SK-N-SH treated with all-trans-retinoic acid at 6 μM for 48 hours (cell line): ENCODE data around the gene NDUFAF2.

ENCODE experiments used
- ARNTL ChIP-seq: fragments of 450-650 bp; formaldehyde crosslinking; IDR thresholded peaks from 2 replicates; pipeline ENCODE4 v1.5.0; 2020; ENCODE audit warnings: low read depth, mild to moderate bottlenecking, moderate library complexity, borderline replicate concordance
- ESRRG ChIP-seq: fragments of 250-450 bp; sonication (Bioruptor Pico); IDR thresholded peaks from 2 replicates; pipeline ENCODE4 v1.6.1; 2021; ENCODE audit warnings: mild to moderate bottlenecking
- GLIS3 ChIP-seq: fragments of 250-450 bp; sonication (Bioruptor Pico); IDR thresholded peaks from 2 replicates; pipeline ENCODE4 v1.5.0; 2020; ENCODE audit warnings: mild to moderate bottlenecking, moderate library complexity
- OSR1 ChIP-seq: fragments of 250-450 bp; sonication (Bioruptor Pico); IDR thresholded peaks from 2 replicates; pipeline ENCODE4 v1.8.0; 2022; ENCODE audit warnings: moderate library complexity, mild to moderate bottlenecking, inconsistent platforms
- RARB ChIP-seq: fragments of 250-450 bp; sonication (Bioruptor Pico); IDR thresholded peaks from 2 replicates; pipeline ENCODE4 v1.8.0; 2021; ENCODE audit warnings: mild to moderate bottlenecking, moderate library complexity
- TOX ChIP-seq: fragments of 250-450 bp; sonication (Bioruptor Pico); IDR thresholded peaks from 2 replicates; pipeline ENCODE4 v1.8.0; 2021; ENCODE audit warnings: mild to moderate bottlenecking, moderate library complexity, borderline replicate concordance
- ZNF8 ChIP-seq: fragments of 450-650 bp; formaldehyde crosslinking; IDR thresholded peaks from 2 replicates; pipeline ENCODE4 v1.5.0; 2020; ENCODE audit warnings: mild to moderate bottlenecking, moderate library complexity
- TF ChIP-seq, protein P1 (sequence below): fragments of 250-450 bp; sonication (Bioruptor Pico); IDR thresholded peaks from 2 replicates; pipeline ENCODE4 v1.5.0; 2020; ENCODE audit warnings: mild to moderate bottlenecking, moderate library complexity
- TF ChIP-seq, protein P2 (sequence below): fragments of 250-450 bp; sonication (Bioruptor Pico); IDR thresholded peaks from 2 replicates; pipeline ENCODE4 v1.8.0; 2020; ENCODE audit warnings: mild to moderate bottlenecking, moderate library complexity, borderline replicate concordance

DNA sequence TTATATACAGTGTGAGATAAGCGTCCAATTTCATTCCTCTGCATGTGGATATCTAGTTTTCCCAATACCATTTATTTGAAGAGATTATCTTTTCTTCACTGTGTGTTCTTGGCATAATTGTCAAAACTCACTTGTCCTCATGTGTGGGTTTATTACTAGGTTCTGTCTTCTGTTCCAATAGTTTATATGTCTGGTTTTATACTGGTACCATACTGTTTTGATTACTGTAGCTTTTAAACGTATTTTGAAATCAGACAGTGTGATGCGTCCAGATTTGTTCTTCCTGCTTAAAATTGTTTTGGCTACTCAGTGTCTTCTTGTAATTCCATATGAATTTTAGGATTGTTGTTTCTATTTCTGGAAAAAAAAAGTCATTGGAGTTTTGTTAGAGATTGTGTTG is 10.2 kb downstream of the NDUFAF2 start:
- TF ChIP-seq, protein P1, sequence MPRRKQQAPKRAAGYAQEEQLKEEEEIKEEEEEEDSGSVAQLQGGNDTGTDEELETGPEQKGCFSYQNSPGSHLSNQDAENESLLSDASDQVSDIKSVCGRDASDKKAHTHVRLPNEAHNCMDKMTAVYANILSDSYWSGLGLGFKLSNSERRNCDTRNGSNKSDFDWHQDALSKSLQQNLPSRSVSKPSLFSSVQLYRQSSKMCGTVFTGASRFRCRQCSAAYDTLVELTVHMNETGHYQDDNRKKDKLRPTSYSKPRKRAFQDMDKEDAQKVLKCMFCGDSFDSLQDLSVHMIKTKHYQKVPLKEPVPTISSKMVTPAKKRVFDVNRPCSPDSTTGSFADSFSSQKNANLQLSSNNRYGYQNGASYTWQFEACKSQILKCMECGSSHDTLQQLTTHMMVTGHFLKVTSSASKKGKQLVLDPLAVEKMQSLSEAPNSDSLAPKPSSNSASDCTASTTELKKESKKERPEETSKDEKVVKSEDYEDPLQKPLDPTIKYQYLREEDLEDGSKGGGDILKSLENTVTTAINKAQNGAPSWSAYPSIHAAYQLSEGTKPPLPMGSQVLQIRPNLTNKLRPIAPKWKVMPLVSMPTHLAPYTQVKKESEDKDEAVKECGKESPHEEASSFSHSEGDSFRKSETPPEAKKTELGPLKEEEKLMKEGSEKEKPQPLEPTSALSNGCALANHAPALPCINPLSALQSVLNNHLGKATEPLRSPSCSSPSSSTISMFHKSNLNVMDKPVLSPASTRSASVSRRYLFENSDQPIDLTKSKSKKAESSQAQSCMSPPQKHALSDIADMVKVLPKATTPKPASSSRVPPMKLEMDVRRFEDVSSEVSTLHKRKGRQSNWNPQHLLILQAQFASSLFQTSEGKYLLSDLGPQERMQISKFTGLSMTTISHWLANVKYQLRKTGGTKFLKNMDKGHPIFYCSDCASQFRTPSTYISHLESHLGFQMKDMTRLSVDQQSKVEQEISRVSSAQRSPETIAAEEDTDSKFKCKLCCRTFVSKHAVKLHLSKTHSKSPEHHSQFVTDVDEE, result no peak
- TF ChIP-seq, protein P2, sequence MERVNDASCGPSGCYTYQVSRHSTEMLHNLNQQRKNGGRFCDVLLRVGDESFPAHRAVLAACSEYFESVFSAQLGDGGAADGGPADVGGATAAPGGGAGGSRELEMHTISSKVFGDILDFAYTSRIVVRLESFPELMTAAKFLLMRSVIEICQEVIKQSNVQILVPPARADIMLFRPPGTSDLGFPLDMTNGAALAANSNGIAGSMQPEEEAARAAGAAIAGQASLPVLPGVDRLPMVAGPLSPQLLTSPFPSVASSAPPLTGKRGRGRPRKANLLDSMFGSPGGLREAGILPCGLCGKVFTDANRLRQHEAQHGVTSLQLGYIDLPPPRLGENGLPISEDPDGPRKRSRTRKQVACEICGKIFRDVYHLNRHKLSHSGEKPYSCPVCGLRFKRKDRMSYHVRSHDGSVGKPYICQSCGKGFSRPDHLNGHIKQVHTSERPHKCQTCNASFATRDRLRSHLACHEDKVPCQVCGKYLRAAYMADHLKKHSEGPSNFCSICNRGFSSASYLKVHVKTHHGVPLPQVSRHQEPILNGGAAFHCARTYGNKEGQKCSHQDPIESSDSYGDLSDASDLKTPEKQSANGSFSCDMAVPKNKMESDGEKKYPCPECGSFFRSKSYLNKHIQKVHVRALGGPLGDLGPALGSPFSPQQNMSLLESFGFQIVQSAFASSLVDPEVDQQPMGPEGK (CRISPR knock-in tag), result no peak
- TF ChIP-seq RARB (CRISPR knock-in tag) (no peak), TOX (CRISPR knock-in tag) (no peak), OSR1 (CRISPR knock-in tag) (no peak), ARNTL (CRISPR knock-in tag) (no peak), ZNF8 (no peak), GLIS3 (CRISPR knock-in tag) (no peak), ESRRG (CRISPR knock-in tag) (no peak)
